Measurements from ENCODE around the gene ZNF197. TPM values are rescaled to one million over a fixed set of nuclear protein-coding genes. Genes with fewer than 3 reads are reported as not detected.
"Not testable (repeated sequence)": the region's sequence is repeated elsewhere in the genome, so short reads cannot be mapped to it uniquely, and the experiment has no call there.

The ZNF197 gene
- total RNA-seq, 1 donor from 2014 or later, result 17.5 TPM

DNA sequence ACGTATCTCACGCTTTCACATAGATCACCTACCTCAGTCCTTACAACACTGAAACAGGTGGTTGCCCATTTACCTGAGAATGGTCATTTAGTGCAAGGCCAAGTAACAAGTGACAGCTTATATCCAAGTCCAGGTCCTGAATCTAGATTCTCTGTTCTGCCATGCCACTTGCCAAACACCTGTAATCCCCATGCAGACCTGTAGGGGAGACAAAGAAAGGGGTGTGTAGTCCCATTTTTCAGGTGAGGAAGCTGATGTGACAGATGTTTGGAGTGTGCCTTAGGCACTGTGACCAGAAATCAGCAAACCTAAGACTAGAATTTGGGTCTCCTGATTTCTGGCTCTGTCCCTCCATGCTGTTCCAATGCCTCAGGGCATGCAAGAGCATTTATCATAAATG lies 36.4 kb downstream of the ZNF197 start:
- no peak for DNase-seq (ENCODE audit: low spot score)

DNA sequence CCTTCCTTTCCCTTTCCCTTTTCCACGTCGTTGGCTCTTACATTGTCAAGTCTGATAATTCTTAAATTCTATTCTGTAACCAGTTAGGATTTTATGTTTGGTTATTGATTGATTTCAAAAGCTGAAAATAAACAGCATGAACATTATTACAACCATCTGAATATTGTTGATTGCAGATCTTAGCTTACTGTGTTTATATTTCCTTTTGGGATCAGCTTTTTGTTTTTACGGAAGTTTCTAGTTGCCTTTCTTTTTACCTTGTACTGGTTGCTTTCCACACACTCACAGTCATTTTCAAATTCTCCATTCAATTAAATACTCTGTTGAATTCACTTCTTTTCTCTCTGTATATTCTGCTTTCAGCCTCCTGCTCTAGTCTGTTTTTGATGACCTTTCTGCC lies 40.3 kb downstream of the ZNF197 start:
- DNase-seq (ENCODE audit: low spot score), result no peak

DNA sequence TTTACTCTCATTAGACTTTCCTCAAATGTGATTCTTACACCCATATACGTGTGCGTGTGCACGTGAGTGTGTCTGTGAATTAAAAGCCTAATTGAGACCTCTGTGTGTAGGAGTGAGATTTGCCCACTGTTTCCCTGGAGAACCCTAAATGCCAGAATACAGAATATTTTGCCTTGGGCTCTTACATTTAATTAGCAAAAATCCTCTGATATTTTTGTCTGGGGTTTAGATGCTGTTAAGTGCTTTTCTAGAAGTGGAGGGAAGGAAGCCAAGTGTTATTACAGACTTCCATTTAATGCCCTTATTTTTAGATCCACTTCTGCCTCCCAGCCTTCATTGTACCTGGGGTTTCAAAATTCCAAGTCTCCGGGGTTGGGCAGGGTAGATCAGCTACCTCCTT lies 41.5 kb downstream of the ZNF197 start:
- no peak for DNase-seq (ENCODE audit: low spot score)

DNA sequence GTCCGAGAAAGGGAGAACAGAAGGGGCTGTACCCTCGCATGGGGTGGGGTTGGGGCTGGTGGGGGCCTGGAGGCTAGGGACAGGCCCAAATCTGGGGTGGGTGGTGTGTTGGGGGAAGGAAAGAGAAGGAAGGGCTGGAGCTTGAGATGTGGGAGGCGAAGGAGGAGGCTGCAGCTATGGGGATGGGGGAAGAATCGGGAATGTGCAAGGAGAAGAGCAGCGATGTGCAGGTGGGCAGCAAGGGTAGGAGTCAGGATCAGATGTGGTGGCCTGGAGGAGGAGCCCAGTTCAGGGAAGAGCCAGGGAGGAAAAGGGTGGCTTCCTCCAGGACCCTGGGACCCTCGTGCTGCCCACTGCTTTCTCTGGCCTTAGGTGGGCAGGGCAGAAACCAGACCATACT lies 44.9 kb downstream of the ZNF197 start:
- DNase-seq (ENCODE audit: low spot score), result no peak

DNA sequence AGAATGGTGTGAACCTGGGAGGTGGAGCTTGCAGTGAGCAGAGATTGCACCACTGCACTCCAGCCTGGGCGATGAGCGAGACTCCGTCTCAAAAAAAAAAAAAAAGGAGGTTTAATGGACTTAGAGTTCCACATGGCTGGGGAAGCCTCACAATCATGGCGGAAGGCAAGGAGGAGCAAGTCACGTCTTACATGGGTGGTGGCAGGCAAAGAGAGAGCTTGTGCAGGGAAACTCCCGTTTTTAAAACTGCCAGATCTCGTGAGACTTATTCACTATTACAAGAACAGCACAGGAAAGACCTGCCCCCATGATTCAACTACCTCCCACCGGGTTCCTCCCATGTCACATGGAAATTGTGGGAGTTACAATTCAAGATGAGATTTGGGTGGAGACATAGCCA lies 48.6 kb downstream of the ZNF197 start:
- DNase-seq (ENCODE audit: low spot score), result not testable (repeated sequence)

DNA sequence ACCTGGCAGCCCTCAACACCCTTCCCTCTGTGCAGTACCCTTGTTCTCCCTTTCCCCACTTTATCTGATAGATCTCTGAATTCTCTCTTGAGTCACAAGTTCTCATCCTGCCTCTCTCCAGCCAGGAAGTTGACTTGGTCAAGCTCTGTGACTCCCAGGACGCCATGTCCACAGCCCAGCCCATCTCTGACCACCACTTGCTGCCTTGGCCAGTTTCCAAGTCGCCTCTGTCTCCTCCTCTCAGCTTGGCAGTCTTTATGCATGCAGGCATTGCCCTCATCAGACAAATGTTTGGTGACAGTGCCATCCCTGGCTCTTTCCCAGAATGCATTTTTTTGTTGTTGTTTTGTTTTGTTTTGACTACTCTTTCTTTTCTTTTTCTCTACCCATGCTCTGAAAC lies 49.4 kb downstream of the ZNF197 start:
- no peak for DNase-seq (ENCODE audit: low spot score)

DNA sequence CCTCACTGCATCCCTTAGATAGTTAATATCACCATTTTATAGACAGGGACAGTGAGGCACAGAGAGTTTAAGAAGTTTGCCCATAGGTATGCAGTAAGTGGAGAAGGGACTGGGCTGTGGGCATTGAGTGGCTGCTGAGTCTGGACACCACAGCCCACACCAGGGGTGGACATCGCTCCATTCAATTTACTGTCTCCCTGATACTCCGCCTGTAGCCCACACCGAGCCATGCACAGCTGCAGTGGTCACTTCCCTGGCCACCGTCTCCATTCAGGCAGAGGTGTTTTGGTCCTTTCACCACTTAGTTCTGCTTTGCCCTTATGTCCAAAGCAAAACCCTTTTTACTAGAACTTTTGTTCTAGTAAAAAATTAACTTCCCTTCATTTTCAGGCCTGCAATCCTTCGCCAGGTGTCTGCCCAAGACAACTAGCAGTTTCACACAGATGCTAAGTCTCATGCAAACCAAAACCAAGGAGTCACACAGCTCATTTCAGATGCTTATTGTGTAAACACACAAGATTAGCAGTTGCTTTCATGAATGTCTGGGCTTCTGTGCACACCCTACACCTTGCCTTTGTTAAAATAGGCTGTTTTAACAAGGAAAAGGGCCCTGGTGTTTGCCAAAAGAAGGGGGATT lies 53.8 kb downstream of the ZNF197 start:
- no peak for DNase-seq (ENCODE audit: low spot score)

DNA sequence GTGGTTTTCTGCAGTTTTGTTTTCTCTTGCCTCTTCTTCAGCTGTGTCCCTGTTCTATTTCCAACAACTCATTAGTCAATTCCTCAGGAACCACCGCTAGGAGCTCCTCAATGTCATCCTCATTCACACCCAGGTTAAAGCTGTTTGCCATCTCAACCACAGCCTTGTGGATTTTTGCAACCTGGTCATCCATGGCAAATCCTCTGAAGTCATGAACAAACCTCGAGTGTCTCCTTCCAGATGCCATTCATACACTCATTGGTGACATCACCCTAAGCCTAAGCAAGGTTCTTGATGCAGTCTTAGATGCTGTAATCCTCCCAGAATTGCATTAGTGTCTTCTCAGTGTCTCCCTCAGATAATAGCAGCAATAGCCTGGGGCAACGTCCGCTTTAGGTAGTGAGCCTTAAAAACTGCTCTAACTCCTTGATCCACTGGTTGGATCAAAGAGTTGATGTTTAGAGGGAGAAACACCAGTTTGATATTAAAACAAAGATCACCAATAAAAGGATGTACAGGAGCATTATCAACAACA lies 56.2 kb downstream of the ZNF197 start:
- DNase-seq (ENCODE audit: low spot score), result no peak

DNA sequence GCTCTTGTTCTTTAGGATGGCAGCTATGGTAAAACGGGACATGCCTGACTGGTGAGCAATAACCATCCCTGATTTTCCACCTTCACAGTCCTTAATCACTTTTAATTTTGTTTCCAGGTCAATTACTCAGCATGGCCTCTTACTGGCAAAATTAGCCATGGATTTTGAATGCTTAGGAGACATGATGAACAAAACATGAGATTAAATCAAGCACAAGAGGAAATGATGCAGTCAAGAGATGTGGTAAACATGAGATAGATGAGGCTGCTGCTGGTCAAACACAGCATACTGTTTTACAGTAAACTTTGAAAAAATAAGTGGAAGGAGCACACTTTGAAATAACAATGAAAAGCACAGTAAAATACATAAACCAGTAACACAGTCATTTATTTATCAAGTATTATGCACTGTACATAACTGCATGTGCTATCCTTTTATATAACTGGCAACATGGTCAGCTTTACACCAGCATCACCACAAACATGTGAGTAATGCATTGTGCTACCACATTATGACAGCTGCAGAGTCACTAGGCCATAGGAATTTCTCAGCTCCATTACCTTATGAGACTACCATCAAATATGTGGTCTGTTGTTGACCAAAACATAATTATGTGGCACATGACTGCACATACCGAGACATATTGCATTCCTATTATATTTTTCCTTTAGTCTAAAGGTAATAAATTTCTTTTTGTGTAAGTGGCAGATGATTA lies 57.5 kb downstream of the ZNF197 start:
- DNase-seq (ENCODE audit: low spot score), result no peak

DNA sequence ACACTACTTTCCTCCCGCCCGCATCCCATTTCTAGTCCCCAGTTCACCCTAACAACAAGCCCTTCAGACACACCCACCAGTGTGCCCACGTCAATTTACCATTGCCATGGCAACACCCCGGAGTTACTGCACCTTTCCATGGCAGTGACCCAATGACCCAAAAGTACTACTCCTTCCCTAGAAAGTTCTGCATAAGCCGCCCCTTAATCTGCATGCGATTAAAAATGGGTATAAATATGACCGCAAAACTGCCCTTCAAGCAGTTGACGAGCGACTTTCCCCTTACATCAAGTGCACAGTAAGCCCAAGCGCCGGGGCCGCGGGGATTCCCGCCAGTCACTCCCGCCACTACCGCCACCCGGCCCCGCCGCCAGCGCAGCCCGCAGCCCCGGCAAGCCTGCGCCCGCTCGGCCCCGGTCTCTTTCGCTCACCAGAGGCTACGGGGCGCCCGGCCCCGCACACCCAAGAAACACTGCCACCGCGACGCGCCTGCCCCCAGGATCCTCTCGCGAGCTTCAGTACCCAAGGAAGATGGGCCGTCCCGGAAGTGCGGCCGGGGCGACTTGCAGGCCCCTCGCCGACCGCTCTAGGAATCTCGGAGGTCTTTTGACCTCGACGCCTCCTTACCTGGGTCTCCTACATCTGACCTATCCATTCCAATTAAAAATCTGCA lies 60.4 kb downstream of the ZNF197 start:
- peak; percentile 75 for DNase-seq (ENCODE audit: low spot score)

DNA sequence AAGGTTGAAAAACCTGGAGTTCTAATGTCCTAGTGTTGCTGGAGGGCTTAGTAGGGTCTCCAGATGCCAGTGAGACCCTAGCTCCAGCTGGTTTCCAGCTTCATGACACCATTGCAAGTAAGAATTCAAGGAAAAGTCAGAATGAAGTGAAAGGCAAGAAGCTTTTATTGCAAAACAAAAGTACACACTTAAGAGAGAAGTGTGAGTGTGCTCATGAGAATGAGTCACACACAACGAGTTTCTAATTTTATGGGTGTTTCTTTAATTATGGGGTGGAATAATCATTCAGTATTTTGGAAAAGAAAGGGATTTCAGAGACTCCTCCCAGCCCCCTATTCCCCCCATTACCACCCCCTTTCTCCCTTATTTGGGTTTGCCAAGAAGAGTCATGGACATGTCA lies 63.1 kb downstream of the ZNF197 start:
- no peak for DNase-seq (ENCODE audit: low spot score)

Other genes with a start within 250 kb of the ZNF197 start
- 28.0 TPM for gene ZNF445, start 147.4 kb upstream of the ZNF197 start, total RNA-seq
- gene ZKSCAN7, start 69.8 kb upstream of the ZNF197 start, total RNA-seq, result 6.4 TPM
- 5.6 TPM for gene ZNF660, start 40.1 kb upstream of the ZNF197 start, total RNA-seq
- 8.4 TPM for gene ZNF35, start 23.7 kb downstream of the ZNF197 start, total RNA-seq
- 5.5 TPM for gene ZNF502, start 87.6 kb downstream of the ZNF197 start, total RNA-seq
- 5.6 TPM for gene ZNF501, start 104.6 kb downstream of the ZNF197 start, total RNA-seq
- gene KIAA1143, start 136.6 kb downstream of the ZNF197 start, total RNA-seq, result 25.8 TPM
- gene KIF15, start 136.8 kb downstream of the ZNF197 start, total RNA-seq, result 1.7 TPM
- 22.0 TPM for gene TMEM42, start 236.9 kb downstream of the ZNF197 start, total RNA-seq
- not detected for gene TGM4, start 249.6 kb downstream of the ZNF197 start, total RNA-seq

Measured in mucosa of gallbladder (tissue), 1 donor.